ENCODE results near the gene TOM1L2. TPM values are rescaled to one million over a fixed set of nuclear protein-coding genes. Genes with fewer than 3 reads are reported as not detected.

The TOM1L2 gene
- total RNA-seq, 1 donor from 2014 or later, result 43.7 TPM

GRCh38 chr17:17823433-17824118 lies 148.6 kb downstream of the TOM1L2 start:
- peak; percentile 94 for DNase-seq (ENCODE audit: low spot score)

DNA sequence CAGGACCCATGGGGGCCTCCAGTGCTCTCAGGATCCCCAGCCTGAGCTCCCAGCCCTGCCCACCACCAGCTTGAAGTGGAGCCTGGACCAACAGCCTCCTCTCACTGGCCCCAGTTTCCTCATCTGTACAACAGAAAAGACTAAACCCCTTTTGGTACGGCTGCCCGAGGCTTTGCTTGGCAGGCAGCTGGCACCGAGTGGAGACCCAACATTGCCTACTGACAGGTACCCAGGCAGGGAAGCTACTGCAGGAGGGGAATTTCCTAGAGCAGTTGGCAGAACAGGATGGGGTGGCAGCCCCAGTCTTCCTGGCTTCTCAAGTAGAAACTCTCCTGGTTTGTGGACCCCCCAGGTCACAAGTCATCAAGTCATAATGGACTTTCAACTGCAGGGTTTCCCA lies 149.6 kb downstream of the TOM1L2 start:
- DNase-seq (ENCODE audit: low spot score), result no peak

GRCh38 chr17:17822189-17822588 lies 150.0 kb downstream of the TOM1L2 start:
- DNase-seq (ENCODE audit: low spot score), result no peak

GRCh38 chr17:17820463-17821158 lies 151.6 kb downstream of the TOM1L2 start:
- DNase-seq (ENCODE audit: low spot score), result no peak

DNA sequence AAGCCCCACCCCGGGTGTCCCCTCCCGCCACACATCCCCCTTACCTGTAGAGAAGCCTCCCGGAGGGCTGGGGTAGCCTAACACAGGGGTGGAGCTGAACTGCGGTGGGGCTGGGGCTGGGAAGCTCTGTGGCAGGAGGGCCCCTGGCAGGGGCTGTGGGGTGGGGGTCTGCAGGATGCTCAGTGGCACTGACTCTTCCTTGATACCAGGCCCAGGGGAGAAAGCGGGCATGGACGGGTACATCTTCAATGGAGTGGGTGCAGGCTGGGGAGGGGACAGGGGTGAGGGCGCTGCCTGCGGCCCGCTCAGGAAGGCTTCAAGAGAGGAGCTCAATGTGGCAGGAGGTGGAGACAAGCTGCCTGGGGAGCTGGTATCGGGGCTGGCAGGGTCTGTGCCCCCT lies 152.2 kb downstream of the TOM1L2 start:
- no peak for DNase-seq (ENCODE audit: low spot score)

- no peak for DNase-seq (ENCODE audit: low spot score)
Measured at GRCh38 chr17:17819561-17819995, 152.6 kb downstream of the TOM1L2 start.

DNA sequence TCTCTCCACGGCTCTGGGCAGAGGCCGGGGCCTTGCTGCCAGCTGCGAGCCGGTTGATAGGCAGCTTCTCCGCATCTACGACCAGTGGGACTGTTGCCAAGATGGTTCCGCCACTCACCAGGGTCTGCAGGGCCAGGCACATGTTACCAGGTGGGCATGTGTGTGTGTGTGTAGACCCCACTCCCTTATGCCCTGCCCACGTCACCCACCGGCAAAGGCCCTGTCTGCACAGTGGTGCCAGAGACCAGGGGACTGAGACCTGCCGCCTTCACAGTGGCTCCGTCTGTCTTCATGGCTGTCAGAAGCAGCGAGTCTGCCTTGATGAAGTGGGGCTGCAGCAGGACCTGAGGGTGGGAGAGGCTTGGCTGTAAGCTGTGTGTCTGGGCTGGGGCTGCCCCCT lies 153.1 kb downstream of the TOM1L2 start:
- no peak for DNase-seq (ENCODE audit: low spot score)

DNA sequence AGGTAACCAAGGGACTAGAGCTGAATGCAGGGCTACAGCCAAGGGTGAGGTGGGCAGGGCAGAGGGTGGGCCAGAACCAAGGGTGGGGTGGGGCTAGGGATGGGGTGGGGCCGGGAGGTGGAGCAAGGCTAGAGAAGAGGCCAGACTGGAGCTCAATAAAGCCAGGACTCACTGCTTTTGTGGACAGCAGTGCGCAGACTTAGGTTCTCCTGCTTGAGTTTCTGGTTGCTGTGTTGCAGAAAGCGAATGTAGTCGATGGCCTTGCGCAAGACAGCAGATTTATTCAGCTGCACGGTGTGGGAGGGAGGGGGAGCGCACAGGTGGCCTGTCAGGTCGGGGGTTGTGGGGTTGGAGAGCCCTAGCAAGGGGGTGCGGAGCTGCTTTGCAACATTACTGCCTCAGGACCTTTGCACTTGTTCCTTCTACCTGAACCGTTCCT lies 154.1 kb downstream of the TOM1L2 start:
- DNase-seq (ENCODE audit: low spot score), result no peak

GRCh38 chr17:17817552-17817947 lies 154.7 kb downstream of the TOM1L2 start:
- DNase-seq (ENCODE audit: low spot score), result no peak

- no peak for DNase-seq (ENCODE audit: low spot score)
Measured at GRCh38 chr17:17816831-17817551, 155.2 kb downstream of the TOM1L2 start.

- no peak for DNase-seq (ENCODE audit: low spot score)
Measured at GRCh38 chr17:17816240-17816814, 155.9 kb downstream of the TOM1L2 start.

- no peak for DNase-seq (ENCODE audit: low spot score)
Measured at GRCh38 chr17:17815436-17816200, 156.6 kb downstream of the TOM1L2 start.

- DNase-seq (ENCODE audit: low spot score), result no peak
Measured at GRCh38 chr17:17815062-17815406, 157.2 kb downstream of the TOM1L2 start.

- DNase-seq (ENCODE audit: low spot score), result no peak
Measured at GRCh38 chr17:17814162-17815061, 157.8 kb downstream of the TOM1L2 start.

GRCh38 chr17:17813725-17814095 lies 158.5 kb downstream of the TOM1L2 start:
- DNase-seq (ENCODE audit: low spot score), result no peak

DNA sequence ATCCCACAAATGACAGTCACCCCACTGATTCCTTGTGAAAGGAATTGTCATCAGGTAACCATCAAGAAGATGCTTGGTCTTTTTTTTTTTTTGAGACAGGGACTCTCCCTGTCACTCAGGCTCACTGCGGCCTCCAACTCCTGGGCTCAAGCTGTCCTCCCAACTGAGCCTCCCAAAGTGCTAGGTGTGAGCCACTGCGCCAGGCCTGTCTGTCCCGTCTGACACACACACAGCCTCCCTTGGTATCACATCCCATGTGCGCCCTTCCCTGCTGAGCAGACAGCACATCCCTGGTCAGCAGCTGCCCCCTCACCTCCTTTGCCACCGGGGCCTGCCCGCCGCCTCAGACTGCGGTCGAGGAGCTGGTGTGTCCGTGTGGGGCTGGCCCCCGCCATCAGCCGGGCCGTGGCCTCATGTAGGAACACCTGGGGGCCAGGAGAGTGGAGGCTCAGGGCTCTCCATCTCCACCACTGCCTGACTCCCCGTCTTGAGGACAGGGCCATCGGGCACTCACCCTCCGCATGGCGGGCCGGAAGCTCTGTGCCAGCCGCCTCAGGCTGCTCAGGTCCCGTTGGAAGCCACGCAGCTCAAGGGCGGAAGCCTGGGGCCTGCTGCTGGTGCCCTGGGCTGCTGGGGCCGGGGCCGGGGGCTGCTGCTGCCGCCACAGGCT lies 159.0 kb downstream of the TOM1L2 start:
- no peak for DNase-seq (ENCODE audit: low spot score)

DNA sequence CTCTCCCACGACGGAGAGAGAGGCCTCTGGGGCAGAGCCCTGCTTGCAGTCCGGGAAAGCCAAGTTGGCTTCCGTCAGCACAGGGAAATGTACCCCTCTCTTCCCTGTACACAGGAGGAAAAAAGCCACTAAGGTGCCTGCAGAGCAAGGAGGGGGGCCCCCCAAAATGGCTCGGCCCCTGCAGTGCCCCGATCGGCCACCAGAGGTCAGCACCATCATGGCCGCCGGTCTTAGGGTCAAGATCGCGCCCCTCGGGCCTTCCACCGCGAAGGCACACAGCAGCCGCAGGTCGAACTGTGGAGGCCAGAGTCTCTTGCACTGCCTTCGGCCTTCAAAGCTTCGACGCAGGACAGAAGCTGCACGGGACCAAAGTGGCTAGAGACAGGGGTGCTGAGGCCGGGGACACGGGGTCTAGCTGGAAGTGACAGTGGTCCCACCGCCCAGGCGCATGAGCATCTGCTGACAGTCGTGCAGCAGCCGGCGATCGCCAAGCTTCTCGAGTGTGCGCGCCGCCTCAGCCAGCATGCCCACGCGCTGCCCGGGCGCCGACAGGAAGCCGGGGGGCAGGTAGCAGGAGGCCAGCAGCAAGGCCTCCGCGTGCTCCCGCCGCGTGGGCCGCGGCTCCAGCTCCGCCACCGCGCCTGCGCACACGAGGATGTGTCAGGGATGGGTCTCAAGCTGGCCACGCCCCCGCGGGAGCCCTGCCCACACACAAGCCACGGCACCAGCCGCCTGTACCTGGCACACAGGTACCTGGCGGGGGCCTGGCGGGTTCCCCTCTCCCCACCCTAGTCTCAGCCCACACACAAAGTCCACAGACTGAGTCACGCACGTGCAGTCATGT lies 159.8 kb downstream of the TOM1L2 start:
- DNase-seq (ENCODE audit: low spot score), result no peak

GRCh38 chr17:17811381-17812210 lies 160.6 kb downstream of the TOM1L2 start:
- no peak for DNase-seq (ENCODE audit: low spot score)

All from mesenteric fat pad (tissue), 1 donor.